Stimulated activated naive B cell treated with anti-CD40 and anti-IgM and Interleukin-4, amounts not matched to agents 10 μg/mL and 1 μg/mL and 100 μg/mL, for 72 hours (primary cell): ENCODE measurements around the gene PCDHGA10.
"Not testable (repeated sequence)": the region's sequence is repeated elsewhere in the genome, so short reads cannot be mapped to it uniquely, and the experiment has no call there.

ENCODE experiments used
- ATAC-seq, 2 donors: fragments of 150-1000 bp; cut with Tn5 transposase; replicated peaks; 2 replicates each; pipeline ENCODE4 v1.10.0; 2021; ENCODE audit warnings: moderate library complexity in 1 of 2
- DNase-seq: peaks from one replicate; pipeline ENCODE4 v3.0.0; 2021
- H3K27ac Mint-ChIP-seq: one replicate; pipeline ENCODE4 v1.8.0; 2022; ENCODE audit warnings: mild to moderate bottlenecking, mixed read lengths
- H3K27me3 Mint-ChIP-seq, 2 donors: one replicate each; pipeline ENCODE4 v1.8.0; 2022; ENCODE audit warnings: mixed read lengths in 2 of 2
- H3K36me3 Mint-ChIP-seq, 2 donors: one replicate each; pipeline ENCODE4 v1.8.0; 2022; ENCODE audit warnings: mixed read lengths in 2 of 2, mild to moderate bottlenecking in 1 of 2
- H3K4me1 Mint-ChIP-seq, 2 donors: one replicate each; pipeline ENCODE4 v1.8.0; 2022; ENCODE audit warnings: mixed read lengths in 2 of 2, mild to moderate bottlenecking in 1 of 2
- H3K4me3 Mint-ChIP-seq, 2 donors: one replicate each; pipeline ENCODE4 v1.8.0; 2022; ENCODE audit warnings: mild to moderate bottlenecking in 2 of 2, mixed read lengths in 2 of 2, moderate library complexity in 1 of 2
- H3K9me3 Mint-ChIP-seq, 2 donors: one replicate each; pipeline ENCODE4 v1.8.0; 2022; ENCODE audit warnings: mixed read lengths in 2 of 2, mild to moderate bottlenecking in 1 of 2

The PCDHGA10 gene

GRCh38 chr5:141412854-141413539, at the start of gene PCDHGA10:
TSS of gene PCDHGA10 (plus strand) at chr5:141412987. CDS start at chr5:141413176, 189 bp downstream.
- DNase-seq (no peak), ATAC-seq (peak; percentile 45 to 73)
- peaks cover 19 to 25% of the 10 kb centered on the region in 2 donors for H3K9me3 Mint-ChIP-seq
- H3K27me3 Mint-ChIP-seq, result peaks cover 61 to 73% of the 10 kb centered on the region in 2 donors
- H3K27ac Mint-ChIP-seq, result peak within 1 kb of the TSS; percentile 81
- peak within 1 kb of the TSS; percentile 79 for H3K4me3 Mint-ChIP-seq
- H3K4me1 Mint-ChIP-seq, result peaks cover 19 to 21% of the 10 kb centered on the region in 2 donors
- peaks cover 22 to 26% of the 10 kb centered on the region in 2 donors for H3K36me3 Mint-ChIP-seq

DNA sequence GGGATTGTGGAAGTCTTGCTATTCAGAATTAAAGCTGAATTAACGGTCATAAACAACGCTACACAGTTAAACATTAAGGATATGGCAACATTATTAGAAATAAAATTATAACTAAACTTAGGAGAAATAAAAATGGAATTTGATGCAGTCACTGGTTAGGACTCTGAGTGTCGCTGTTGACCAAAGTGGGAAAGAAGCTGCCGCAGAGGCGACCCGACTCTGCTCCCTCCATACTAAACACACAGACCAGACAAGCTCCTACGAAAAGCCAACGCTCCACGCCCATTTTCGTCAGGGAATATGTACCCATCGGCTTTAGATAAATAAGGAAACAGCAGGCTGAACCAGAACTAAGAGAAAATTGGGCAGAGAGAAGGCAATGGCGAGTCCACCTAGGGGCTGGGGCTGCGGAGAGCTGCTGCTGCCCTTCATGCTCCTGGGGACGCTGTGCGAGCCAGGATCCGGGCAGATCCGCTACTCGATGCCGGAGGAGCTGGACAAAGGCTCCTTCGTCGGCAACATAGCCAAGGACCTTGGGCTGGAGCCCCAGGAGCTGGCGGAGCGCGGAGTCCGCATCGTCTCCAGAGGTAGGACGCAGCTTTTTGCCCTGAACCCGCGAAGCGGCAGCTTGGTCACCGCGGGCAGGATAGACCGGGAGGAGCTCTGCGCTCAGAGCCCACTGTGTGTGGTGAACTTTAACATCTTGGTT, 48.7 kb upstream of the PCDHGA10 start, which contains the start of gene PCDHGA5:
Gene PCDHGA5 (plus strand): TSS at position 211 of the 709 bp plus-strand sequence. CDS start 169 bp downstream, at position 380.
- H3K27me3 Mint-ChIP-seq, result peaks cover 66 to 73% of the 10 kb centered on the region in 2 donors
- peak within 1 kb of the TSS in 1 of 2 donors; percentile 32 for H3K4me3 Mint-ChIP-seq
- H3K9me3 Mint-ChIP-seq, result peaks cover 20 to 28% of the 10 kb centered on the region in 2 donors
- no peaks in the 10 kb centered on the region for H3K4me1 Mint-ChIP-seq
- peak within 1 kb of the TSS; percentile 81 for H3K27ac Mint-ChIP-seq
- no peak for DNase-seq
- peaks cover 25 to 40% of the 10 kb centered on the region in 2 donors for H3K36me3 Mint-ChIP-seq
- ATAC-seq, result no peak

DNA sequence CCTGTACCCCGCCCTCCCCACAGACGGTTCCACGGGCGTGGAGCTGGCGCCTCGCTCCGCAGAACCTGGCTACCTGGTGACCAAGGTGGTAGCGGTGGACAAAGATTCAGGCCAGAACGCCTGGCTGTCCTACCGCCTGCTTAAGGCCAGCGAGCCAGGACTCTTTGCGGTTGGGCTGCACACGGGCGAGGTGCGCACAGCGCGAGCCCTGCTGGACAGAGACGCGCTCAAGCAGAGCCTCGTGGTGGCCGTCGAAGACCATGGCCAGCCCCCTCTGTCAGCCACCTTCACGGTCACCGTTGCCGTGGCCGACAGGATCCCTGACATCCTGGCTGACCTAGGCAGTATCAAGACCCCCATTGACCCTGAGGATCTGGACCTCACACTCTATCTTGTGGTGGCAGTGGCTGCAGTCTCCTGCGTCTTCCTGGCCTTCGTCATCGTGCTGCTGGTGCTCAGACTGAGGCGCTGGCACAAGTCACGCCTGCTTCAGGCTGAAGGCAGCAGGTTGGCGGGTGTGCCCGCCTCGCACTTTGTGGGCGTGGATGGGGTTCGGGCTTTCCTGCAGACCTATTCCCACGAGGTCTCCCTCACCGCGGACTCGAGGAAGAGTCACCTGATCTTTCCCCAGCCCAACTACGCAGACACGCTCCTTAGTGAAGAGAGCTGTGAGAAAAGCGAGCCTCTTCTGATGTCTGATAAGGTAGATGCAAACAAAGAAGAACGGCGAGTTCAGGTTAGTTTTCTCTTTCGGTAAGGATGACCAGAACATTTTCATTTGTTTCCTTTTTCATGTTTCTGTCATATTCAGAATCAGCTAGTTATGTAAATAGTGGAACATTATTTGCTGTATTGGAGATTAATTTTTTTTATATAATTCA, 46.5 kb upstream of the PCDHGA10 start:
- no peak overlapping the region for H3K4me3 Mint-ChIP-seq
- peak overlapping the region; percentile 5 for H3K27ac Mint-ChIP-seq
- no peak for DNase-seq

GRCh38 chr5:141369994-141370848, 42.6 kb upstream of the PCDHGA10 start, which contains the start of gene PCDHGB3:
TSS of gene PCDHGB3 (plus strand) at chr5:141370242. CDS start at chr5:141370395, 153 bp downstream.
- peak within 1 kb of the TSS; percentile 94 for H3K27ac Mint-ChIP-seq
- peaks cover 54 to 73% of the 10 kb centered on the region in 2 donors for H3K27me3 Mint-ChIP-seq
- peaks cover 0 to 4% of the 10 kb centered on the region in 2 donors for H3K4me1 Mint-ChIP-seq
- peak; percentile 57 to 73 for ATAC-seq
- H3K9me3 Mint-ChIP-seq, result peaks cover 23 to 25% of the 10 kb centered on the region in 2 donors
- H3K36me3 Mint-ChIP-seq, result peaks cover 13 to 17% of the 10 kb centered on the region in 2 donors
- DNase-seq, result no peak
- H3K4me3 Mint-ChIP-seq, result peak within 1 kb of the TSS; percentile 83 to 91

More for the DNA sequence above, 46.5 kb upstream of the PCDHGA10 start:
- Mint-ChIP-seq H3K9me3 (peaks cover 17 to 28% of the 10 kb centered on the region in 2 donors), H3K27me3 (peaks cover 61 to 69% of the 10 kb centered on the region in 2 donors), H3K36me3 (peaks cover 16 to 37% of the 10 kb centered on the region in 2 donors), H3K4me1 (peaks cover 0 to 3% of the 10 kb centered on the region in 2 donors)
- ATAC-seq, result no peak

DNA sequence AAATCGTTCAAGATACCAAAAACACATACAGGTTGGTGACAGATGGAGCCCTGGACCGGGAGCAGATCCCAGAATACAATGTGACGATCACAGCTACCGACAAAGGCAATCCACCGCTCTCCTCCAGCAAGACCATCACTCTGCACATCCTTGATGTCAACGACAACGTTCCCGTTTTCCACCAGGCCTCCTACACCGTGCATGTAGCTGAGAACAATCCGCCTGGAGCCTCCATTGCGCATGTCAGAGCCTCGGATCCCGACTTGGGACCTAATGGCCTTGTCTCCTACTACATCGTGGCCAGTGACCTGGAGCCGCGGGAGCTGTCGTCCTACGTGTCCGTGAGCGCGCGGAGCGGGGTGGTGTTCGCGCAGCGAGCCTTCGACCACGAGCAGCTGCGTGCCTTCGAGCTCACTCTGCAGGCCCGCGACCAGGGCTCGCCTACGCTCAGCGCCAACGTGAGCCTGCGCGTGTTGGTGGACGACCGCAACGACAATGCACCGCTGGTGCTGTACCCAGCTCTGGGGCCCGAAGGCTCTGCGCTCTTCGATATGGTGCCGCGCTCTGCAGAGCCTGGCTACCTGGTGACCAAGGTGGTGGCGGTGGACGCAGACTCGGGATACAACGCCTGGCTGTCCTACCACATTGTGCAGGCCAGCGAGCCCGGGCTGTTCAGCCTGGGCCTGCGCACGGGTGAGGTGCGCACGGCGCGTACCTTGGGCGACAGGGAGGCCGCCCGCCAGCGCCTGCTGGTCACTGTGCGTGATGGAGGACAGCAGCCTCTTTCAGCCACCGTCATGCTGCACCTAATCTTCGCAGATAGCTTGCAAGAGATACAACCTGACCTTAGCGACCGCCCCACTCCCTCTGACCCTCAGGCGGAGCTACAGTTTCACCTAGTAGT, 41.0 kb upstream of the PCDHGA10 start:
- Mint-ChIP-seq H3K4me3 (no peak overlapping the region), H3K27ac (peak overlapping the region; percentile 81), H3K36me3 (peaks cover 11 to 17% of the 10 kb centered on the region in 2 donors), H3K27me3 (peaks cover 47 to 71% of the 10 kb centered on the region in 2 donors), H3K4me1 (peaks cover 0 to 6% of the 10 kb centered on the region in 2 donors), H3K9me3 (peaks cover 22 to 24% of the 10 kb centered on the region in 2 donors)
- DNase-seq, result no peak
- no peak for ATAC-seq

- Mint-ChIP-seq H3K27ac (no peak within 1 kb of the TSS), H3K4me1 (peaks cover 0 to 6% of the 10 kb centered on the region in 2 donors), H3K9me3 (peaks cover 24% of the 10 kb centered on the region in 2 donors), H3K4me3 (peak within 1 kb of the TSS in 1 of 2 donors; percentile 30), H3K36me3 (peaks cover 11 to 17% of the 10 kb centered on the region in 2 donors), H3K27me3 (peaks cover 40 to 70% of the 10 kb centered on the region in 2 donors)
- ATAC-seq (no peak), DNase-seq (no peak)
These were observed 39.0 kb upstream of the PCDHGA10 start, which contains the start of gene PCDHGA6 for GRCh38 chr5:141373673-141374317. TSS of gene PCDHGA6 (plus strand) at chr5:141373891. CDS start at chr5:141374084, 193 bp downstream.

- DNase-seq (no peak), ATAC-seq (no peak)
- peaks cover 38 to 67% of the 10 kb centered on the region in 2 donors for H3K27me3 Mint-ChIP-seq
- H3K27ac Mint-ChIP-seq, result no peak overlapping the region
- H3K36me3 Mint-ChIP-seq, result peaks cover 11 to 17% of the 10 kb centered on the region in 2 donors
- H3K4me1 Mint-ChIP-seq, result peaks cover 0 to 6% of the 10 kb centered on the region in 2 donors
- H3K4me3 Mint-ChIP-seq, result no peak overlapping the region
- H3K9me3 Mint-ChIP-seq, result peaks cover 24 to 26% of the 10 kb centered on the region in 2 donors
These were observed 38.2 kb upstream of the PCDHGA10 start for GRCh38 chr5:141374627-141375026.

GRCh38 chr5:141375444-141376155, 37.2 kb upstream of the PCDHGA10 start:
- not testable (repeated sequence) for H3K4me3 Mint-ChIP-seq, H3K4me1 Mint-ChIP-seq, ATAC-seq, DNase-seq, H3K27ac Mint-ChIP-seq
- Mint-ChIP-seq H3K27me3 (peaks cover 37 to 66% of the 10 kb centered on the region in 2 donors), H3K36me3 (peaks cover 11 to 13% of the 10 kb centered on the region in 2 donors), H3K9me3 (peaks cover 21 to 26% of the 10 kb centered on the region in 2 donors)

GRCh38 chr5:141382469-141383294, 30.1 kb upstream of the PCDHGA10 start, which contains the start of gene PCDHGA7:
TSS of gene PCDHGA7 (plus strand) at chr5:141382742. CDS start at chr5:141382900, 158 bp downstream.
- peaks cover 4 to 5% of the 10 kb centered on the region in 2 donors for H3K36me3 Mint-ChIP-seq
- no peak for ATAC-seq
- no peak for DNase-seq
- H3K4me3 Mint-ChIP-seq, result peak within 1 kb of the TSS; percentile 70 to 81
- H3K27ac Mint-ChIP-seq, result peak within 1 kb of the TSS; percentile 14
- H3K27me3 Mint-ChIP-seq, result peaks cover 57 to 69% of the 10 kb centered on the region in 2 donors
- peaks cover 0 to 4% of the 10 kb centered on the region in 2 donors for H3K4me1 Mint-ChIP-seq
- H3K9me3 Mint-ChIP-seq, result peaks cover 7 to 8% of the 10 kb centered on the region in 2 donors

GRCh38 chr5:141383345-141383744, 29.4 kb upstream of the PCDHGA10 start:
- DNase-seq (no peak), ATAC-seq (no peak)
- peak overlapping the region in 1 of 2 donors; percentile 81 for H3K4me3 Mint-ChIP-seq
- peaks cover 8 to 9% of the 10 kb centered on the region in 2 donors for H3K9me3 Mint-ChIP-seq
- no peak overlapping the region for H3K27ac Mint-ChIP-seq
- H3K4me1 Mint-ChIP-seq, result peaks cover 0 to 4% of the 10 kb centered on the region in 2 donors
- peaks cover 58 to 71% of the 10 kb centered on the region in 2 donors for H3K27me3 Mint-ChIP-seq
- H3K36me3 Mint-ChIP-seq, result peaks cover 4 to 6% of the 10 kb centered on the region in 2 donors
